ENCODE measurements around the gene HERC4. TPM values are rescaled to one million over a fixed set of nuclear protein-coding genes. Genes with fewer than 3 reads are reported as not detected.

The HERC4 gene
- total and polyA plus RNA-seq, 10 donors: 18.2 to 124 (median 89.0) TPM

- H3K27ac ChIP-seq: no peak overlapping the region
Observed at GRCh38 chr10:67917169-67917568, 157.9 kb downstream of the HERC4 start.

DNA sequence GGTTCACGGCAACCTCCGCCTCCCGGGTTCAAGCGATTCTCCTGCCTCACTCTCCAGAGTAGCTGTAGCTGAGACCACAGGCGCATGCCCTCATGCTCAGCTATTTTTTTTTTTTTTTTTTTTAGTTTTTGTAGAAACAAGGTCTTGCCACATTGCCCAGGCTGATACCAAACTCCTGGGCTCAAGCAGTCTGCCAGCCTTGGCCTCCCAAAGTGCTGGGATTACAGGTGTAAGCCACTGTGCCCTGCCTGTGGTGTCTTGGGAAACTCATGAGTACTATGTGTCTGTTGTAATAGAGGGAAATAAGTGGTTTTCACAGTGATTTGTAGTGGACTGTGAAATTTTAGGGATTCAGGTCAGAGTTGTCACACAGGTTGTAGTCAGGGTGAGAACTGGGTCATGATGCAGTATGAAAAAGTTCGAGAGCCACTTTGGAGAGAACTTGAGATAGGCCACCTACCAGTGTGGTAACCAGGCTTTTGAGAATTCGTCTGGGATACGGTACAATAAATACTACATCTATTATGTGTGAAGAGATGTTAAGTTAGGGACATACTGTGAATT is 160.2 kb downstream of the HERC4 start:
- Histone ChIP-seq H3K4me1 (no peaks in the 10 kb centered on the region), H3K27me3 (replicated peaks in 1 of 7) (no peaks in the 10 kb centered on the region), H3K4me3 (no peak overlapping the region), H3K9me3 (no peaks in the 10 kb centered on the region), H3K36me3 (peaks cover 0 to 100% (median 70%) of the 10 kb centered on the region in 6 donors), H3K27ac (no peak overlapping the region)
- intact Hi-C loops (cut with DNase I; ENCODE audit: low total_unique reads): no loop called here
- TF ChIP-seq POLR2A (IDR thresholded peaks at IDR 0.05): no peak
- TF ChIP-seq, protein P1, sequence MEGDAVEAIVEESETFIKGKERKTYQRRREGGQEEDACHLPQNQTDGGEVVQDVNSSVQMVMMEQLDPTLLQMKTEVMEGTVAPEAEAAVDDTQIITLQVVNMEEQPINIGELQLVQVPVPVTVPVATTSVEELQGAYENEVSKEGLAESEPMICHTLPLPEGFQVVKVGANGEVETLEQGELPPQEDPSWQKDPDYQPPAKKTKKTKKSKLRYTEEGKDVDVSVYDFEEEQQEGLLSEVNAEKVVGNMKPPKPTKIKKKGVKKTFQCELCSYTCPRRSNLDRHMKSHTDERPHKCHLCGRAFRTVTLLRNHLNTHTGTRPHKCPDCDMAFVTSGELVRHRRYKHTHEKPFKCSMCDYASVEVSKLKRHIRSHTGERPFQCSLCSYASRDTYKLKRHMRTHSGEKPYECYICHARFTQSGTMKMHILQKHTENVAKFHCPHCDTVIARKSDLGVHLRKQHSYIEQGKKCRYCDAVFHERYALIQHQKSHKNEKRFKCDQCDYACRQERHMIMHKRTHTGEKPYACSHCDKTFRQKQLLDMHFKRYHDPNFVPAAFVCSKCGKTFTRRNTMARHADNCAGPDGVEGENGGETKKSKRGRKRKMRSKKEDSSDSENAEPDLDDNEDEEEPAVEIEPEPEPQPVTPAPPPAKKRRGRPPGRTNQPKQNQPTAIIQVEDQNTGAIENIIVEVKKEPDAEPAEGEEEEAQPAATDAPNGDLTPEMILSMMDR (IDR thresholded peaks at IDR 0.05 in 8 of 11, conservative IDR thresholded peaks at IDR 0.05 in 3 of 11): no peak
- no peak for TF ChIP-seq POLR2AphosphoS5 (IDR thresholded peaks at IDR 0.05)
- WGBS, 5 donors: 93 to 98% (median 96%) methylated on average over 8 of the region's 8 CpGs
- DNase-seq: no peak

More at GRCh38 chr10:67917169-67917568, 157.9 kb downstream of the HERC4 start:
- Histone ChIP-seq H3K4me1 (no peaks in the 10 kb centered on the region), H3K4me3 (no peak overlapping the region), H3K36me3 (peaks cover 0 to 96% (median 54%) of the 10 kb centered on the region in 6 donors), H3K27me3 (replicated peaks in 1 of 7) (no peaks in the 10 kb centered on the region), H3K9me3 (no peaks in the 10 kb centered on the region)
- intact Hi-C loops (cut with DNase I; ENCODE audit: low total_unique reads): no loop called here
- no peak for DNase-seq
- WGBS, 5 donors: 84 to 95% (median 87%) methylated on average over 2 of the region's 2 CpGs
- no peak for TF ChIP-seq POLR2AphosphoS5 (IDR thresholded peaks at IDR 0.05)
- TF ChIP-seq POLR2A (IDR thresholded peaks at IDR 0.05): no peak
- TF ChIP-seq, protein P1 (IDR thresholded peaks at IDR 0.05 in 8 of 11, conservative IDR thresholded peaks at IDR 0.05 in 3 of 11): no peak

DNA sequence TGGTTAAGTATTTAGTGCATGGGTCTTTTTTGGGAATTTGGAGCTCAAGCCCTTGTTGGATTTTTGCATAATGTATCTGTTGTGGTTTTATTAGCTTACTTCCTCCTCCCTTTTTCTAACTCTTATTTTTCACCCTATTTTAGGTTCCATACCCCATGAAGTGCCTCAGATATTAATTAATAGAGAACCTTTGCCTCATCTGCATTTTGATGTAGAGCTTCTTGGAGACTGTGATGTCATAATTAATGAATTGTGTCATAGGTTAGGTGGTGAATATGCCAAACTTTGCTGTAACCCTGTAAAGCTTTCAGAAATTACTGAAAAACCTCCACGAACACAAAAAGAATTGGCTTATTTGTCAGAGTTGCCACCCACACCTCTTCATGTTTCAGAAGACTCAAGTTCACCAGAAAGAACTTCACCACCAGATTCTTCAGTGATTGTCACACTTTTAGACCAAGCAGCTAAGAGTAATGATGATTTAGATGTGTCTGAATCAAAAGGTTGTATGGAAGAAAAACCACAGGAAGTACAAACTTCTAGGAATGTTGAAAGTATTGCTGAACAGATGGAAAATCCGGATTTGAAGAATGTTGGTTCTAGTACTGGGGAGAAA is 162.6 kb downstream of the HERC4 start:
- DNase-seq: no peak
- Histone ChIP-seq H3K9me3 (no peaks in the 10 kb centered on the region), H3K36me3 (peaks cover 0 to 100% (median 79%) of the 10 kb centered on the region in 6 donors), H3K4me1 (no peaks in the 10 kb centered on the region), H3K27me3 (replicated peaks in 1 of 7) (no peaks in the 10 kb centered on the region), H3K4me3 (no peak overlapping the region), H3K27ac (peak overlapping the region in 1 of 8 donors; percentile 6)
- no peak for TF ChIP-seq POLR2A (IDR thresholded peaks at IDR 0.05)
- TF ChIP-seq, protein P1 (IDR thresholded peaks at IDR 0.05 in 8 of 11, conservative IDR thresholded peaks at IDR 0.05 in 3 of 11): no peak
- no peak for TF ChIP-seq POLR2AphosphoS5 (IDR thresholded peaks at IDR 0.05)
- 75 to 91% (median 77%) methylated on average over 2 of the region's 2 CpGs for WGBS, 5 donors
- intact Hi-C loops (cut with DNase I; ENCODE audit: low total_unique reads): no loop called here

GRCh38 chr10:67903581-67903980 is 171.5 kb downstream of the HERC4 start:
- TF ChIP-seq POLR2AphosphoS5 (IDR thresholded peaks at IDR 0.05): no peak
- TF ChIP-seq, protein P1 (IDR thresholded peaks at IDR 0.05 in 8 of 11, conservative IDR thresholded peaks at IDR 0.05 in 3 of 11): no peak
- no peak for TF ChIP-seq POLR2A (IDR thresholded peaks at IDR 0.05)
- no peak overlapping the region for H3K27ac ChIP-seq
- H3K9me3 ChIP-seq: no peaks in the 10 kb centered on the region
- H3K36me3 ChIP-seq: peaks cover 0 to 100% (median 72%) of the 10 kb centered on the region in 6 donors
- H3K4me3 ChIP-seq: no peak overlapping the region
- peaks cover 0 to 13% (median 0%) of the 10 kb centered on the region in 6 donors for H3K4me1 ChIP-seq
- DNase-seq: no peak
- intact Hi-C loops (cut with DNase I; ENCODE audit: low total_unique reads): no loop called here
- WGBS, 5 donors: 94 to 96% (median 95%) methylated on average over 7 of the region's 7 CpGs
- H3K27me3 ChIP-seq (replicated peaks in 1 of 7): no peaks in the 10 kb centered on the region

Measured in spleen (tissue), 11 donors.